GM18507 (cell line): Measurements from ENCODE around the gene CPSF4.

ENCODE experiments used
- DNase-seq: peaks from one replicate; pipeline ENCODE4 v3.0.0; 2011; ENCODE audit warnings: low read depth; ENCODE audit not compliant: insufficient read length; ENCODE audit errors: extremely low spot score
- FAIRE-seq: peaks from 2 replicates; lab custom pipeline; 2011; peaks lifted over from hg19 to GRCh38; lab: Jason Lieb, UNC

CPSF4 gene

DNA sequence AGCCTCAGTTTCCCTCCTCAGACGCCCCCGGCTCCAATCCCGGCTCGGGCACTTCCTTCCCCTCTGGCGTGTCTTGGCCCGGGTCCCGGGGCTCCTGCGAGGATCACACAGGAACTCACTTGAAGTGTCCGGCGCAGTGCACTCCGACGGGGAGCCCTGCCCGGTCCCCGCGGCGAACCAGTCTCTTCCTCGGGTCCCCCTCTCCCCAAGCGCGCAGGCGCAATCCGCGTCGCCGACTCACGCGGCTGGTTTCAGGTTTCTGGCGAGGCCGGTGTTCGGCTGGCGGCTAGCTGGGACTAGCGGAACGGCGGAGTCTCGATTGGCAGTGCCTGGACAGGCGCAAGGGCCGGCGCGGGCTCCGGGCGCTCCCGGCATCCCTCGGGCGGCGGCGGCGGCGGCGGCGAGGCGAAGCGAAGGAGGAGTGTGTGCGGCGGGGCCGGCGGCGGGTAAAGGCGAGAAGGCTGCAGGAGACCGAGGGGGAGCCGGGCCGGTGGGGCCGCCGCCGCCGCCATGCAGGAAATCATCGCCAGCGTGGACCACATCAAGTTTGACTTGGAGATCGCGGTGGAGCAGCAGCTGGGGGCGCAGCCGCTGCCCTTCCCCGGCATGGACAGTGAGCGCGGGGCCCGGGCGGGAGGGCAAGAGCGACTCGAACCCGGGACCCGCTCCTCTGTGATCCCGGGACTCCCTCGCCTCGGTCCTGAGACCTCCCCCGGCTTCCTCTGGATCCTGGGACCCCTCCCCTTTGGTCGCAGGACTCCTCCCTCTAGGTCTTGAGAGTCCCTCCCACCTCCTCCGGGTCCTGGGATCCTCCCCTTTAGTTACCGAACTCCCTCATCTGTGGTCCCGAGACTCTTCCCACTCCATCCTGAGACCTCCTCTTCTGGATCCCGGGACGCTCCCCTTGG lies at the start of gene CPSF4, which contains the start of gene PTCD1:
TSS of gene CPSF4 (plus strand) at position 371 of the 908 bp plus-strand sequence. CDS start at position 511, 140 bp downstream.
TSS of gene PTCD1 (minus strand) at position 226 of the 908 bp plus-strand sequence. CDS start 3,556 bp downstream, outside the sequence.
- DNase-seq (peak; percentile 98), FAIRE-seq (peak; percentile 97)

DNA sequence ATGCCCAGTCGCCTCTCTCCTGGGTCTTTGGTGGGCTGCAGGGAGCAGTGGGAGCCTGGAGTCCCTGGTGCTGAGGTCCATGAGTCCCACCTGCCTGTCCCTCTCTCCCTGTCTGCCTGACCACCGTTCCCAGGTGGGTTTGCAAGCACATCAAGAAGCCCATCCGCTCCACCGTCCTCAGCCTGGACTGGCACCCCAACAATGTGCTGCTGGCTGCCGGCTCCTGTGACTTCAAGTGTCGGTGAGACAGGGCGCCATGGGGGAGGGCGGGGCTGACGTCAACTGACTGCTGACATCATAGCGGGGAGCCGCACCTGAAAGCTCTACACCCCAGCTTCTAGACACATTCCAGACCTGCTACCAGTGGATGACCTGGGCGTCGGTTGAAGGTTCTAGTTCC lies 49.0 kb upstream of the CPSF4 start:
- DNase-seq (no peak), FAIRE-seq (no peak)

DNA sequence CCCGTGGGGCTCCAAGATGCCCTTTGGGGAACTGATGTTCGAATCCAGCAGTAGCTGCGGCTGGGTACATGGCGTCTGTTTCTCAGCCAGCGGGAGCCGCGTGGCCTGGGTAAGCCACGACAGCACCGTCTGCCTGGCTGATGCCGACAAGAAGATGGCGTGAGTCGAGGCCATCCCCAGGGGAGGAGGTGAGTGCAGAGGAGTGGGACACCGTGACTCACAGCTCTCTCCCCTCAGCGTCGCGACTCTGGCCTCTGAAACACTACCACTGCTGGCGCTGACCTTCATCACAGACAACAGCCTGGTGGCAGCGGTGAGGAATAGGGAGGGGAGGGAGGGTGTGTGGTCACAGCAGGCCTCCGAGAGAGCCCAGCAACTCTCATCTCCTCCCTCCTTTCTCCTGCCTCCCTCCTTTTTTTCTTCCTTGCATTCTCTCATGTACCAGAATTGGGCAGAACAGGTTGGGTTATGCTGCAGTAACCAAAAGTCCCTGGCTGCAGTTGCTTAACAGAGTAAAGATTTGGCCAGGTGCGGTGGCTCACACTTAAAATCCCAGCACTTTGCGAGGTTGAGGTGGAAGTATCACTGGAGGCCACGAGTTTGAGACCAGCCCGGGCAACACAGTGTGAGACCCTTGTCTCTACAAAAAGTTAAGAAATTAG lies 47.7 kb upstream of the CPSF4 start:
- no peak for FAIRE-seq
- DNase-seq: no peak

DNA sequence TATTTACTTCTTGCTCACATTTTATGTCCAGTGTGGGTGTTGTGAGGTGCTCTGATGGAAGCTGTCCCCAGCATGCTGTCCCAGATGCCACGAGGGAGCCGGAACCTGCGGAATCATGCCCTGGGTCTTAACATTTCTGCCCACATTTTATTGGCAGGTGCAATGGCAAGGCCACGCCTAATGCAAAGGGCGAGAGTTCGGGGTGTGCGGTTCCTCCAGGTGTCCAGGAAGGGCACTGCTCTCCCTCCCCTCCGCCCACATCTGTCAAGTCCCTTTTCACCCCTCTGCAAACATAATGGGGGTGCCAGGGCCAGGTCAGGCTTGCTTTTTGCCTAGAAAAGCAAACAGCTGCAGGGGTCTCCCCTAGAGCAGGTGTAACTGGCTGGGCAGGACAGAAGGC lies 46.7 kb upstream of the CPSF4 start:
- no peak for FAIRE-seq

DNA sequence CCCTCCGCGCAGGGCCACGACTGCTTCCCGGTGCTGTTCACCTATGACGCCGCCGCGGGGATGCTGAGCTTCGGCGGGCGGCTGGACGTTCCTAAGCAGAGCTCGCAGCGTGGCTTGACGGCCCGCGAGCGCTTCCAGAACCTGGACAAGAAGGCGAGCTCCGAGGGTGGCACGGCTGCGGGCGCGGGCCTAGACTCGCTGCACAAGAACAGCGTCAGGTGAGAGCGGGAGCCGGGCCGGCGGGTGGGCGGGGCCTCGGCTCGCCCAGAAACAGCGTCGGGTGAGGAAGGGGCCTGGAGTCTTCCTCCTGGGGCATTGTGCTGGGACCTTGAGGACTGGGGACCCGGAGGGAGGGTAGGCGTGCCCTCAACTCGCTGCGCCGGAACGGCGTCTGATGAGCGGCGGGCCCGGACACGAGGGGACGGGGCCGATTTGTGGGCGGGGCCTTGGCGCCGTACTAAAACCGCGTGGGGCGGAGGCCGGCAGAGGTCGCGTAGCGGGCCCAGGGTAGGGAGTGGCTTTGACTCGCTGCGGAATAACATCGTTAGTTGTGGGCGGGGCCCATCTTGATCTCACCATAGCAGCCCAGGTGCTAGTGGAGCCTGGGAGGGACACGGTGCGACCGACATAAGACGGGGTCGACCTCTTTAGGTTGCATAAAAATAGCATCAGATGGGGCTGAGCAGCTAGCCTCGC lies 45.9 kb upstream of the CPSF4 start:
- peak; percentile 60 for FAIRE-seq
- no peak for DNase-seq

More for the DNA sequence above, 46.7 kb upstream of the CPSF4 start:
- DNase-seq: no peak

DNA sequence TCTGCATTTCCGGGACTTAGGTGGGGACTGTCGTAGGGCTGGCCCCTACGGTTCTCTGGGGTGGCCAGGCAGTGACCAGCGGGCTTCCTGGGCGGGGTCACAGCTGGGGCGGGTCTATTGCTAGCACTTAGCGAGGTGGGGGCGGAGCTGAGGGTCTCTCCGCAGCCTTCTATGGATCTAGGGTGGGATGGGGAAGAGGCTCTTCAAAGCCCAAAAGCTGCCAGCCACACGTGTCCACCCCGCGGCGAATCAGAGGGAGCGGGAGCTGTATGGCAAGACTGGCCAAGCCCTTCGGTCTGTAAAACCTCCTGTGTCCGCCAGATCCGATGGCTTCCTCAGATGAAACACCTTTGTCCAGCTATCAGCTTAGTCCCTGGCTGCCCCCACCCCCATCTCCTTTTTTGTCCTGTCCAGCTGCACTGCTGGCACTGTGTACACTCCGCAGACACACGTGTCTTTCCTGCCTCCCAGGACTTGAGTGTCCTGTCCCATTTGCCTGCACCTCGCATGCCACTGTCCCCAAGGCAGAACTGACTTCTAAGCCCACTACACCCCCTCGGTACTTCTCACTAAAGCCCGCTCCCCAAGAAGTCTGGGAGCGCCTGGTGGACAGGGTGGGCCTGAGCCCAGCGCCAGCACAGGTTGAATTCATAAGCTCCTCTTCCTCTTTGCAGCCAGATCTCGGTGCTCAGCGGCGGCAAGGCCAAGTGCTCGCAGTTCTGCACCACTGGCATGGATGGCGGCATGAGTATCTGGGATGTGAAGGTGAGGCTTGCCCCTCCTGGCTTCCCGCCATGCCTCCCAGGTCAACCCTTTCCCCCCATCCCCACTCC lies 45.2 kb upstream of the CPSF4 start:
- DNase-seq: no peak

DNA sequence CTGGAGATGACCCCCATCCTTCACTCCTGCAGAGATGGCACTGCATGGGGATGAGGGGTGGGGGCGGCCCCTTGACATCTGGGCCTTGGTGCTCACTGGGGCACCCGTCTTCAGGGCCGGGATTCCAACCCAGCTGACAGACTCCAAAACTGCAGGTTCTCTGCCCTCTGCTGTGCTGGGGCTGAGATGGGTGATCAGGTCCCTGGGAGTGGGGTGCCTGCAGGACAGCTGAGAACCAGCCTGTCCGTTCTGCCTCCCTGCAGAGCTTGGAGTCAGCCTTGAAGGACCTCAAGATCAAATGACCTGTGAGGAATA lies 44.6 kb upstream of the CPSF4 start:
- no peak for DNase-seq
- no peak for FAIRE-seq

More for the DNA sequence above, 45.2 kb upstream of the CPSF4 start:
- FAIRE-seq: no peak

DNA sequence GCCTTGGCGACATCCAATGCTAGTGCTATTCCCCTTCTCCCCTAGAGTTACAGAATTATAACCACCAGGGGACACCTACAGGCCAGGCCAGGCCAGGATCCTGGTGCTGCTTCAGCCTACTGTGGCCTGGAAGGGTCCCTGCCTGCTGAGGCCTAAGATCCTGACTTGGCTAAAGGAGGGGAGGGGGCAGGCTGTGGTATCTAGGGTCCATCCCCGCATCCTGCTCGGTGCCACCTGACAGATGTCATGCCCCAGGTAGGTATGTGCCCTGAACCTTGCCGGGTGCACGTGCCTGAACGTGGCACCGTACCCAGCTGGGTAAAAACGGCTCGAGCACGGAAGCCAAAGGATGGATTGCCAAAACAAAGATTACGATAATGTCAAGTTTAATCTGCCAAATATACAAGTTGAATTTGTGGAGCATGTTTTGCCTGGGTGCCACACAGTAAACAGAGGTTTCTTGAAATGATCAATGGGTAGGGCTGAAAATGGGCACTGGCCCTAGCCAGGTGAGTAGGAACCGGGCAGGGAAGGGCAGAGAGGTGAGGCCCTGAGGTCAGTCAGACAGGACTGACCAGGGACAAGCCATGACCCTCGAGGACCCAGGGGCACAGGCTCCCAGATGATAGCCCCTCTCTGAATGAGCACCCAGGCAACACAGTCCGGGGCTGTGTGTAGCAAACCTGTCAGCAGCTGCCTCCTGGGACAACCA lies 43.0 kb upstream of the CPSF4 start:
- DNase-seq (no peak), FAIRE-seq (peak; percentile 38)

DNA sequence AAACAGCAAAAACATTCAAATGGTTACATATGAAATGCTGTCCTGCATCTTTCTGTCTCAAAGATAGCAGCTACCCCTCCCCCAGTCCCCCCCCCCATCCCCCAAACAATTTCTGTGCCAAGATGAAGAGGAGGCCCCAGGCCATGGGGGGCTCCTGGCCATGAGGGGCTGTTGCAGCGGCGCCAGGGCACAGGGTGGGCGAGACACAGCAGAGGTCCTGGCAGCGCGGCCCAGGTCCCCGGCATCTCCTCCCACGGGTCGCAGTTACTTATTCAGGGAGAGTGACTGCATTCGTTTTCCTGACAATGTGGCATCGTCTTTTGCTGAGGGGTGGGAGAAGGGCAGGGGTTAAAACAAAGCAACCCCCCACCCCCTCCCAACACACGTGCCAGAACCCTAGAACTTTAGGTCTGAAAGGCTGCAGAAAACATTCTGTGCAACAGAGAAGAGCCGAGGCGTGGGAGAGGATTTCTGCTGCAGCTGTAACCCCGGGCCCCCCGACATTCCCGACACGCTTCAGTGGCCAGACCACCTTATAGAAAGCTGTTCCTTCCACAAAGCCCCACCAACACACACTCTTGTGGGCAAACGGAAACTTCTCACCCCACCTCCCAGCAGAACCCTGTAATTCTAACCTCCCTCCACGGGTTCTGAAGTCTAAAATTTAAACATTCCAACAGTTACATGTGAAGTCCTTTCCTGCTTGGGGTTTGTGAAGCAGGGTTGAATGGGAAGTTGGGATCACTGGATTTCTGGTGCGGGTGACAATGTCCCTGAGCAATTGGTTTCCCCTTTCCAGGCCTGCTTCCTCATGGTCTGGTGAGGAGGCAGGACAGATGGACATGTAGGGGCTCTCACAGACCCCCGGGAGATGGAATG lies 42.1 kb upstream of the CPSF4 start:
- DNase-seq: no peak
- FAIRE-seq: no peak

DNA sequence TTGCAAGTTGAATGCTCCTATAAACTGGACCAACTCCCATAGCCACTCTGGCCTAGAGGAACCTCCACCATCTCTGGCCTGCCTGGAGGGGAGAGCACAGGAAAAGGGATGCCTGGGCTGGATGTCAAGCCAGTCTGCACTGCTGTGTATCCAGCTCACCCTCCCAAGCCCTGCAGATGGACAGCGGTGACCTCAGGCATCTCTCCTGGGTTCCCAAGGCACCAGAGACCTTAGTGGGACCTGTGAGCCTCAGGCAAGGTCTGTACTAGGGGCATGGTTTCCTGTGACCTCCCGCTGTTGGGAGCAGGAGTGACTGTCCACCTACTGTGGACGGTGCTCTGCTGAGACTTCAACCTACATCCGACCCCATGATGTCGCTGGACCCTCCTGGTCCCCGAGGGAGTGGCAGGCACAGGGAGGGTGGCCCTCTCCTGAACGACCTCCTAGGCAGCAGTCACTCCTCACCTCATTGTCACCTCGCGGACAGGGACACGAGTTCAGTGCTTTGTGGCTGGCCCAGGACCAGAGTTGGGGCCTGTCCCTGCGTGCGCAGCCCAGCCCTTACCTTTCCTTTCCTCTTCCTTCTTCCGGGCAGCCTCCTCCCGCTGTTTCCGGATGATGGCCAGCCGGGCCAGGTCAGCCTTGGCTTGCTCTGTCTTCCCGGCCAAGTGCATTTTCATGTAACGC lies 41.3 kb upstream of the CPSF4 start:
- FAIRE-seq: no peak
- no peak for DNase-seq

DNA sequence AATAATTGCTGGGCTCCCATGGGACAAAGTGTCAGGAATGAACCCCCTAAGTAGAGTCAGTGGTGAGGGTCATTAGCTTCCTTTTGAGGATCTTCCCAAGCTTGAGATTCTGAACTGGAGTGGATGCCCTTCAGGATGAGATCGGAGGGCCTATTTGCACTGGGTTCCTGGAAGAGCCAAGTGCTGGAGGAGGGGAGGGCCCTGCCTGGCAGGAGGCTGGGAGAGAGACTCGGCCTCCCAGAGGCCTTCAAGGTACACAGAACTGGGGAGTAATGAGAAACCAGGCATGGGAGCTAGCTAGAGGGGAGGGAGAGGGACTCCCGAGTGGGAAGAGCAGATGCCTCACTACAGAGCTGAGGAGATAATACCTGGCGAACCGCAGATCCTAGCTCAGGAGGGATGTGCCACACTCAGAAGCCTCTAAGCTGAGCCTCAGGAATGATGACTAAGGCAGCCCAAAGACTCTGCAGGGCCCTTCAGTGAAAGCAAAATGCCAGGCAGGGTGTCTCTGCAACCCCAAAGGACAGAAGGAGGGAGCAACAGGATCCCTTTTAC lies 39.8 kb upstream of the CPSF4 start:
- DNase-seq (no peak), FAIRE-seq (no peak)

DNA sequence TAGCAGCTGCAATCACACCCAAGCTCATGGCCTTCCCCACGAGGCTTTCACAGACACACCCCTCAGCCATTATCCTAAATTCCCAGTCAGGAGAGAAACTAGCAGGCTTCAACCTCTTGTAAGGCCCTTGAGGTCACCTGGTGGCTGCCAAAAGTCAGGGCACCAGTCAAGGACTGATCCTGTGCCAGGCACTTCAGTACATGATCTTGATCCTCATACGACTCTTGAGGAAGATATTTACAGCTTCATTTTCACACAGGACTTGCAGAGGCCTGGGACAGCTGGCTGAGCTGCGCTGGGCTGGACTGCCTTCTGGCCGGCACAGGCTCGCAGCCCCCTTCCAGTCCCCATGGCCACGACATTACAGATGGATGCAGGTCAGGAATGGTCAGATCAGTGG lies 39.1 kb upstream of the CPSF4 start:
- DNase-seq: no peak
- no peak for FAIRE-seq

DNA sequence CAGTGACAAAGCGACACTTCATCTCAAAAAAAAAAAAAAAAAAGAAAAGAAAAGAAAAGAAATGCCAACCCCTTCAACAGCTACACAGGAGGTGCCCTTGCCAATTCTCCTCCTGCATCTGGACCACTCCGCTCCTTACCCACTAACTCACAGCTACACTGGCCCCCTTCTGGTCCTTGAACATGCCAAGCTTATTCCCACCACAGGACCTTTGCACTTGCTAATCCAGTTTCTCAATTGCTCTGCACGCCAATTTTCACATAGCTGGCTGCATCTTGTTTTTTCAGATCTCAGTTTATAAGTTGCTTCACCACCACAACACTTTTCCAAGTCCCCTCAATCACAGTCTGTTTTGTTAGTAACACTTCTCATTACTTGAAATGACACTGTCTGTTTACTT lies 35.9 kb upstream of the CPSF4 start:
- no peak for DNase-seq
- no peak for FAIRE-seq

DNA sequence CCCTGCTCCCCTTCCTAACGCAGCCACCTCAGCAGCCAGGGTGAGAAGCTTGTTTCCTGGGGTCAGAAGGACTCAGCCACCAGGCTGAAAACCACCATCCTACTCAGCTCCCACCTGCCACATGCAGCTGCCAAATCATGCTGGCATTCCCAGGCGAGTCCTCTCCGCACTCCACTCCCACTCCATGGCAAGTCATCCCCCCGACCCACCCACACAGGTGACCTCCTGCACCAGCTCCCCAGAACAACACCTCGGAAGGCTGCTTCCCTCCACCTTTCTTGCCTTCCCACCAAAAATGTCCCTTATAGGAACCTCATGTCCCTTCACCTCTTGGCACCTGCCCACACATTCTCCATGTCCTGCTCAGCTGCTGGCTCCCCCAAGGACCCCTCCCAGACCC lies 35.0 kb upstream of the CPSF4 start:
- FAIRE-seq (no peak), DNase-seq (no peak)

DNA sequence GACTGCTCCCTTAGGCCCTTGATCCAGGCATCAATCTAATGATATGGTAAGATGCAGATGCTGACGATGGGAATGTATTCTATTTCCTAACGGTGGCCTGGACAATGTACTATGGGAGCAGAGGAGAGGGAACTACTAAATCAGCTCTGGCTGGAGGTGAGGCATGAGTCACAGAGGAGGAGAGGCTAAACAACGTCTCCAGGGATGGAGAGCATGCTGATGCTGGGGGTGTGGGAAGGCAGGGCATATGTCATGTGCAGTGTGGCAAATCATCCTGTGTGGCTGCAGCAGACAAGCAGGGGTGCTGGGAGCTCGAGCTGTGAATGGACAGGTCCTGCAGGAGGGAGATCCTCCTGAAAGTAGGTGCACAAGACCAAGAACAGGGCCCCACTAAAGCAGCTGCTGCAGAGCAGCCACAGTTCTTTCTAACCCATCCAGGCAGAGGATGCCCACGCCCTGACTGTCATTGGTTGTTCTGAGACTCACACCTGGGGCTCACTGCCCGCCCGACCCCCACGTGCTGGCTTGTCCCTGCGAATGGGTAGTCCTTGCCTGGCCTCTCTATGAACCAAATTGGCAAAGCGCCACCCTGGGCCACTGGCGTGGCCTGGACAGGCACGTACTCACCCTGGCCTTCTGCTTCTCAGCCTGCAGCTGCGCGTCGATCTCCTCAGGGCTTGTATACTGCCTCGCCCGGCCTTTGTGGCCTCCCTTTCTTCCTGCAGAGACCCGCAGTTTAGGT lies 34.3 kb upstream of the CPSF4 start:
- FAIRE-seq (no peak), DNase-seq (no peak)

DNA sequence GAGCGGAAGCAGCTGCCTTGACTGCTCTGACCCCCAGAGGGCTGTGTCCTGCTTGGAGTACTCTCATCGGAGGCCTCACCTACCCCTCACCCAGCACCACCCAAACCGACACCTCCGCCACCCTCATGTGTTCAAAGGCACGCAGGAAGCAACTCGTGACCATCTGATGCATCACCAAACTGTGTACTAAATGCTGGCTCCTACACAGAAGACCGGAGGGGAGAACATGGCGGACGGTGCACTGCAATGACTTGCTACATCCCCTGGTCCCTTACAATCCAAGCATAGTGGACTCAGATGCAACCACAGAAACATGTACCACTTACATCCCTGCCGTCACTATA lies 33.8 kb upstream of the CPSF4 start:
- DNase-seq (no peak), FAIRE-seq (no peak)

DNA sequence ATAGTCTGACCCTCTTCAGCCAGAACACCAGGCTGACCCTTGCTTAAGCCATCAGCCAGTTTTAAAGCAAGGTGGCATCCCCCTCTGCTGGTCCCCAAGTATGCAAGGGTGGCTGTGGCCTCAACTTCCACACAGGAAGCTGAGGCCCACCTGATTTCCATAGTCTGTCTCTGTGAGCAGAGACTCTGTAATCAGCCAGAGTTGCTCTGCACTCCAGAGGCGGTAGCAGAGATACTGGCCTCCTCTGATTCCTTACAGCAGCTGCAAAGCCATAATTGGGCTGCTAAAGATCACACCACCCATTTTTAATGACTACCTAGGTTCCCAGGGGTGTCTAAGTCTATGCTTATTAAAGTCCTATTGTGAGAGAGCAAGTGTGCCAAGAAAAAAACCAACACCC lies 32.2 kb upstream of the CPSF4 start:
- DNase-seq (no peak), FAIRE-seq (no peak)
